IMR-90 (cell line): Measurements from ENCODE around the gene GALNT14. TPM values are rescaled to one million over a fixed set of nuclear protein-coding genes. Genes with fewer than 3 reads are reported as not detected.

Experiments
- ATAC-seq: fragments of 200-7000 bp; cut with Tn5 transposase; 2 replicates; pipeline ENCODE4 v1.9.1; 2020; ENCODE audit warnings: low read depth, mild to moderate bottlenecking, moderate library complexity
- BruUV-seq: library from RNA; stranded (reverse); fragments of 400-500 nt; replicated peaks from 2 replicates; lab custom pipeline; 2021; lab: Mats Ljungman, UMichigan
- CTCF ChIA-PET: fragments of 300-600 bp; formaldehyde crosslinking; extraction: SDS; loops from one replicate; lab custom pipeline; 2021; ENCODE audit warnings: antibody characterized with exemption; lab: Yijun Ruan, JAX
- POLR2A ChIA-PET: fragments of 300-600 bp; sonication (Branson Sonifier 250); formaldehyde crosslinking; loops from one replicate; lab custom pipeline; 2022; ENCODE audit warnings: antibody characterized with exemption; ENCODE audit not compliant: unreplicated experiment; lab: Charles Lee
- DNase-seq: peaks from one replicate; pipeline ENCODE4 v3.0.0; 2013
- H2AFZ ChIP-seq: replicated peaks from 2 replicates; pipeline ENCODE3; 2013; ENCODE audit warnings: low read length, mild to moderate bottlenecking; ENCODE audit not compliant: poor library complexity
- H2AK5ac ChIP-seq: 2 replicates; pipeline ENCODE4 v1.6.1; 2013; ENCODE audit warnings: low read depth, low read length, inconsistent platforms
- H2AK9ac ChIP-seq: replicated peaks from 2 replicates; pipeline ENCODE3; 2013; ENCODE audit warnings: mild to moderate bottlenecking, low read depth, low read length, moderate library complexity; ENCODE audit not compliant: poor library complexity
- H2BK120ac ChIP-seq: 2 replicates; pipeline ENCODE4 v1.6.1; 2013; ENCODE audit warnings: low read depth, low read length, inconsistent platforms
- H2BK15ac ChIP-seq: 3 replicates; pipeline ENCODE4 v1.6.1; 2013; ENCODE audit warnings: low read depth, low read length, inconsistent platforms
- H2BK20ac ChIP-seq: 2 replicates; pipeline ENCODE4 v1.6.1; 2013; ENCODE audit warnings: low read depth, mild to moderate bottlenecking, inconsistent platforms, low read length, moderate library complexity
- H2BK5ac ChIP-seq: 2 replicates; pipeline ENCODE4 v1.6.1; 2013; ENCODE audit warnings: mild to moderate bottlenecking, low read depth, low read length, inconsistent platforms; ENCODE audit not compliant: poor library complexity, severe bottlenecking
- H3K14ac ChIP-seq: replicated peaks from 2 replicates; pipeline ENCODE4 v1.6.1; 2013; ENCODE audit warnings: low read depth, low read length, inconsistent platforms
- H3K18ac ChIP-seq: 2 replicates; pipeline ENCODE4 v1.6.1; 2013; ENCODE audit warnings: low read depth, low read length, control low read depth
- H3K23ac ChIP-seq: 2 replicates; pipeline ENCODE4 v1.6.1; 2013; ENCODE audit warnings: low read depth, low read length, inconsistent platforms
- H3K27ac ChIP-seq: 2 replicates; pipeline ENCODE4 v1.5.1; 2013; ENCODE audit warnings: mild to moderate bottlenecking, control low read depth, low read length; ENCODE audit not compliant: insufficient read depth
- H3K27me3 ChIP-seq: 2 replicates; pipeline ENCODE4 v1.6.1; 2013; ENCODE audit warnings: low read length; ENCODE audit not compliant: control insufficient read depth, insufficient read depth
- H3K36me3 ChIP-seq: 2 replicates; pipeline ENCODE4 v1.6.1; 2013; ENCODE audit warnings: low read length, mixed read lengths; ENCODE audit not compliant: control insufficient read depth, insufficient read depth
- H3K4ac ChIP-seq: 2 replicates; pipeline ENCODE4 v1.6.1; 2013; ENCODE audit warnings: low read depth, low read length, inconsistent platforms
- H3K4me1 ChIP-seq: 2 replicates; pipeline ENCODE4 v1.6.1; 2013; ENCODE audit warnings: low read length, mixed read lengths; ENCODE audit not compliant: control insufficient read depth, insufficient read depth
- H3K4me2 ChIP-seq: 2 replicates; pipeline ENCODE4 v1.6.1; 2013; ENCODE audit warnings: low read depth, mild to moderate bottlenecking, control low read depth, low read length, moderate library complexity
- H3K4me3 ChIP-seq: 2 replicates; pipeline ENCODE4 v1.5.1; 2013; ENCODE audit warnings: low read depth, mild to moderate bottlenecking, control low read depth, low read length, moderate library complexity; ENCODE audit not compliant: insufficient read depth
- H3K56ac ChIP-seq: 2 replicates; pipeline ENCODE4 v1.6.1; 2013; ENCODE audit warnings: low read length, inconsistent platforms; ENCODE audit not compliant: insufficient read depth; ENCODE audit errors: extremely low read depth
- H3K79me1 ChIP-seq, 2 experiments: 2 replicates each; pipeline ENCODE4 v1.6.1; 2013; ENCODE audit warnings: low read length in 2 of 2, inconsistent platforms in 1 of 2, low read depth in 1 of 2
- H3K9ac ChIP-seq: 2 replicates; pipeline ENCODE4 v1.6.1; 2013; ENCODE audit warnings: low read depth, low read length, control low read depth
- H3K9me1 ChIP-seq: 2 replicates; pipeline ENCODE4 v1.6.1; 2013; ENCODE audit warnings: low read length, inconsistent platforms; ENCODE audit not compliant: insufficient read depth
- H3K9me3 ChIP-seq: 2 replicates; pipeline ENCODE4 v1.6.1; 2013; ENCODE audit warnings: low read length; ENCODE audit not compliant: control insufficient read depth, insufficient read depth
- H4K20me1 ChIP-seq: 2 replicates; pipeline ENCODE4 v1.6.1; 2013; ENCODE audit warnings: low read length, inconsistent platforms; ENCODE audit not compliant: insufficient read depth
- H4K5ac ChIP-seq: 2 replicates; pipeline ENCODE4 v1.6.1; 2013; ENCODE audit warnings: mild to moderate bottlenecking, low read depth, low read length, control low read depth
- H4K8ac ChIP-seq, 2 experiments: 2 replicates each; pipeline ENCODE4 v1.6.1; 2013; ENCODE audit warnings: low read depth in 2 of 2, low read length in 2 of 2, control low read depth in 1 of 2, inconsistent platforms in 1 of 2
- H4K91ac ChIP-seq: 2 replicates; pipeline ENCODE4 v1.6.1; 2013; ENCODE audit warnings: low read depth, low read length, inconsistent platforms; ENCODE audit not compliant: insufficient read depth
- CHD1 ChIP-seq: IDR thresholded peaks from 2 replicates; pipeline ENCODE4 v1.6.1; 2012; ENCODE audit warnings: low read depth, low read length, improper control_type of control experiment
- FOS ChIP-seq: fragments of 150-350 bp; IDR thresholded peaks from 2 replicates; pipeline ENCODE4 v1.6.1; 2016; ENCODE audit warnings: low read depth, low read length
- MAZ ChIP-seq: IDR thresholded peaks from 2 replicates; pipeline ENCODE4 v1.6.1; 2012; ENCODE audit warnings: low read depth, mild to moderate bottlenecking, low read length, improper control_type of control experiment, moderate library complexity, borderline replicate concordance
- NFE2L2 ChIP-seq: fragments of 150-350 bp; IDR thresholded peaks from 2 replicates; pipeline ENCODE4 v1.6.1; 2016; ENCODE audit warnings: low read depth, mild to moderate bottlenecking, low read length
- POLR2A ChIP-seq: IDR thresholded peaks from 2 replicates; pipeline ENCODE4 v1.6.1; 2012; ENCODE audit warnings: mild to moderate bottlenecking, low read depth, low read length
- RFX5 ChIP-seq: IDR thresholded peaks from 2 replicates; pipeline ENCODE4 v1.8.0; 2012; ENCODE audit warnings: low read depth, mild to moderate bottlenecking, low read length, moderate library complexity
- USF2 ChIP-seq: fragments of 150-350 bp; IDR thresholded peaks from 2 replicates; pipeline ENCODE4 v1.6.1; 2017; ENCODE audit warnings: mild to moderate bottlenecking, antibody characterized with exemption, low read length, low read depth
- WGBS, 2 experiments: methylation state at CpG; one replicate each; pipeline versions ENCODE4 v1.1.5 to v1.1.7; 2013; ENCODE audit warnings: missing lambda C conversion rate in 2 of 2; ENCODE audit not compliant: insufficient read length in 1 of 2; ENCODE audit errors: extremely low coverage in 2 of 2; 5-methylcytosine and 5-hydroxymethylcytosine counted together
- dilution Hi-C: fragments of 300-500 bp; cut with HindIII; formaldehyde crosslinking; loops from one replicate; pipeline ENCODE4 v1.14.3; 2018; ENCODE audit warnings: low sequenced_read_pairs; ENCODE audit not compliant: unreplicated experiment
- in situ Hi-C: fragments of 300-500 bp; cut with MboI; formaldehyde crosslinking; loops from 3 replicates; pipeline ENCODE4 v1.14.3; 2019; ENCODE audit warnings: low sequenced_read_pairs, inconsistent platforms, mixed read lengths
- intact Hi-C: fragments of 100-400 bp; cut with micrococcal nuclease; formaldehyde crosslinking; loops from 2 replicates; pipeline ENCODE4 v1.10.0; 2022
- polyA plus RNA-seq, 3 experiments: library from polyadenylated mRNA; depleted of rRNA; stranded (reverse); fragments of >200 nt; gene quantifications; 2 replicates each; pipeline ENCODE4 v1.2.3, GENCODE V29; 2012; ENCODE audit warnings: low replicate concordance in 1 of 3
- total RNA-seq: library from RNA; depleted of rRNA; stranded (reverse); fragments of >200 nt; gene quantifications from 2 replicates; pipeline ENCODE4 v1.2.3, GENCODE V29; 2012

GALNT14 gene
- total and polyA plus RNA-seq, 2 of the 4 experiments (the other 2 are of a cell fraction), result 0.15 to 0.18 TPM

DNA sequence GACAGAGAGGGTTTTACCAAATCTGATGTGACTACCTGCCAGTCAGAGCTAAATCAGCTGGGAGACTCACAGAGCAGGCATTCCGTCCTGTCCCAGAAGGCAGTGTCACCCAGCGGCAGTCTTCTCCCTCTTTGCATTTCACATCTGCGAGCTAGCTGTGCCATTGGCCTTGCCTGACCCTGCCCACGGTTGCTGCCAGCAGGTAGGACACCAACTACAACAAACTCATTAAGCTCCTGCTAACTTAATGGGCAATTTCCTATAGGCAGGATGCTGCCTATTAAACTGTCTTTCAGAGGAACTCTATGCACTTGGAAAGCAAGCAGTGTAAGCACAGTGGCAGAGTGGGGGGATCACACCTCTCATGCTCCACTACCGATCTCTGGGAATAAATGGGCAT lies 214.6 kb downstream of the GALNT14 start:
- Histone ChIP-seq H3K4ac (no peak overlapping the region), H3K9me3 (no peaks in the 10 kb centered on the region), H3K4me2 (no peak overlapping the region), H2BK5ac (no peak overlapping the region), H3K9me1 (no peaks in the 10 kb centered on the region), H3K27ac (no peak overlapping the region), H3K4me3 (no peak overlapping the region), H3K79me1 (no peaks in the 10 kb centered on the region), H2AK9ac (no peak overlapping the region), H3K14ac (no peak overlapping the region), H4K8ac (no peak overlapping the region), H2BK20ac (no peak overlapping the region), H3K23ac (no peak overlapping the region), H3K18ac (no peak overlapping the region), H3K36me3 (no peaks in the 10 kb centered on the region), H4K91ac (no peak overlapping the region), H3K4me1 (no peaks in the 10 kb centered on the region), H4K20me1 (no peaks in the 10 kb centered on the region), H3K56ac (no peak overlapping the region), H3K9ac (no peak overlapping the region), H4K5ac (no peak overlapping the region), H2AFZ (no peak overlapping the region), H3K27me3 (no peaks in the 10 kb centered on the region), H2BK15ac (no peak overlapping the region), H2BK120ac (no peak overlapping the region), H2AK5ac (no peak overlapping the region)
- intact Hi-C loops (no loop called here), in situ Hi-C loops (no loop called here), dilution Hi-C loops (no loop called here)
- DNase-seq, result no peak
- POLR2A ChIA-PET, result no interaction called here
- CTCF ChIA-PET, result no interaction called here
- no peak for ATAC-seq
- no CpG with 5 or more reads among the region's 5 CpGs for WGBS, 2 experiments
- TF ChIP-seq POLR2A (no peak), USF2 (no peak), NFE2L2 (no peak), FOS (no peak), CHD1 (no peak), RFX5 (no peak), MAZ (no peak)
- BruUV-seq, result no TSS peak
